GM06990 (cell line): ENCODE results near the gene RBPJL.
"Not testable (repeated sequence)": the region's sequence is repeated elsewhere in the genome, so short reads cannot be mapped to it uniquely, and the experiment has no call there.

ENCODE experiments used
- DNase-seq: peaks from one replicate; pipeline ENCODE4 v3.0.0-alpha.2; 2011; ENCODE audit not compliant: insufficient read length; ENCODE audit errors: extremely low read depth
- H3K27me3 ChIP-seq: replicated peaks from 2 replicates; pipeline ENCODE4 v1.6.0; 2011; ENCODE audit warnings: low read length; ENCODE audit not compliant: control insufficient read depth, insufficient read depth
- H3K36me3 ChIP-seq: 2 replicates; pipeline ENCODE4 v1.5.1; 2011; ENCODE audit warnings: low read length; ENCODE audit not compliant: control insufficient read depth, insufficient read depth
- H3K4me3 ChIP-seq: replicated peaks from 2 replicates; pipeline ENCODE4 v1.5.1; 2011; ENCODE audit warnings: low read depth, mild to moderate bottlenecking, control low read depth, low read length
- CTCF ChIP-seq: IDR thresholded peaks from 2 replicates; pipeline ENCODE4 v1.5.1; 2011; ENCODE audit warnings: low read length, control low read depth, mild to moderate bottlenecking, inconsistent platforms; ENCODE audit not compliant: insufficient read depth, poor library complexity, severe bottlenecking

RBPJL gene

GRCh38 chr20:45350217-45350616 lies 43.6 kb downstream of the RBPJL start:
- TF ChIP-seq CTCF = no peak
- no peak for DNase-seq
- no peaks in the 10 kb centered on the region for H3K27me3 ChIP-seq
- H3K36me3 ChIP-seq = no peaks in the 10 kb centered on the region
- H3K4me3 ChIP-seq = no peak overlapping the region

GRCh38 chr20:45350795-45351194 lies 44.2 kb downstream of the RBPJL start:
- not testable (repeated sequence) for H3K36me3 ChIP-seq, H3K27me3 ChIP-seq, H3K4me3 ChIP-seq, DNase-seq

- H3K27me3 ChIP-seq = no peaks in the 10 kb centered on the region
- no peaks in the 10 kb centered on the region for H3K36me3 ChIP-seq
- H3K4me3 ChIP-seq = no peak overlapping the region
- DNase-seq = no peak
- no peak for TF ChIP-seq CTCF
These were observed 46.1 kb downstream of the RBPJL start for GRCh38 chr20:45352729-45353128.

GRCh38 chr20:45353746-45354145 lies 47.1 kb downstream of the RBPJL start:
- Histone ChIP-seq H3K27me3 (no peaks in the 10 kb centered on the region), H3K4me3 (no peak overlapping the region), H3K36me3 (no peaks in the 10 kb centered on the region)
- no peak for TF ChIP-seq CTCF
- DNase-seq = no peak

- Histone ChIP-seq H3K36me3 (no peaks in the 10 kb centered on the region), H3K27me3 (no peaks in the 10 kb centered on the region), H3K4me3 (no peak overlapping the region)
- no peak for DNase-seq
- TF ChIP-seq CTCF = no peak
These were observed 48.0 kb downstream of the RBPJL start for GRCh38 chr20:45354423-45355208.

GRCh38 chr20:45355209-45356084 lies 48.8 kb downstream of the RBPJL start:
- Histone ChIP-seq H3K27me3 (no peaks in the 10 kb centered on the region), H3K4me3 (no peak overlapping the region), H3K36me3 (no peaks in the 10 kb centered on the region)
- no peak for TF ChIP-seq CTCF
- no peak for DNase-seq
